ENCODE data around the gene CNTN4.
"Not testable (repeated sequence)": the region's sequence is repeated elsewhere in the genome, so short reads cannot be mapped to it uniquely, and the experiment has no call there.

Gene CNTN4

DNA sequence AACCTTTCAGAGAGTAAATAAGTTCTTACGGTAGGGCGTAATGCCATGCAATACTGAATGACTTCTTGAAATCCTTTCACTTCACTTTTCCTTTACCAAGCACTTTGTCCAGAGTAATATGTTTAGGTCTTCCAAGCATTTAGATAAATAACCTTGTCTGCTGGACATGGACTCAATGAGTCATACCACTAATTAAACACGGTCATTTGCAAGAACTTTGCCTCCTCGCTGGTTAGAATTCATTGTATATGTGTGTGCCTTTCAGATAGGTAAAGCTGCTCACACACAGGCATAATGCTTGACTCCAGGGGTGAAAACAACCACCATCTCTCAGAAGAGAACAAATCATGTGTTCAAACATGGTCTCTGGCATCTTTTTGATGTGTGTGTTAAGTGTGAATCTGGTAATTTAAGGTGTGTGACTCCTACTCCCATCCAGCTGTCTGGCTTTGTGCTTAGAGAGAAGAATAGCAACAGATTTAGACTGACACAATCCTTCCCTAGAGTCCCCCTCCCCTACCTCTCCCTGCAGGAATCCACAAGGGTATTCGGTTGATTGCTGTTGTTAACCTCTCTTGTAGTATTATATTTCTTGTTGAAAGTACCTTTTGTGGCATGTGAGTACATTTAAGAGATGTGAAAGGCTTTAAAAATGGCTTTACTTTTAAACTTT, 419.0 kb downstream of the CNTN4 start:
- no peak for DNase-seq
- Histone ChIP-seq H3K4me3 (ENCODE audit: low read depth, low read length) (no peak overlapping the region), H3K27me3 (replicated peaks) (no peaks in the 10 kb centered on the region), H3K36me3 (replicated peaks) (no peaks in the 10 kb centered on the region), H3K27ac (no peak overlapping the region)
- TF ChIP-seq, protein P1, sequence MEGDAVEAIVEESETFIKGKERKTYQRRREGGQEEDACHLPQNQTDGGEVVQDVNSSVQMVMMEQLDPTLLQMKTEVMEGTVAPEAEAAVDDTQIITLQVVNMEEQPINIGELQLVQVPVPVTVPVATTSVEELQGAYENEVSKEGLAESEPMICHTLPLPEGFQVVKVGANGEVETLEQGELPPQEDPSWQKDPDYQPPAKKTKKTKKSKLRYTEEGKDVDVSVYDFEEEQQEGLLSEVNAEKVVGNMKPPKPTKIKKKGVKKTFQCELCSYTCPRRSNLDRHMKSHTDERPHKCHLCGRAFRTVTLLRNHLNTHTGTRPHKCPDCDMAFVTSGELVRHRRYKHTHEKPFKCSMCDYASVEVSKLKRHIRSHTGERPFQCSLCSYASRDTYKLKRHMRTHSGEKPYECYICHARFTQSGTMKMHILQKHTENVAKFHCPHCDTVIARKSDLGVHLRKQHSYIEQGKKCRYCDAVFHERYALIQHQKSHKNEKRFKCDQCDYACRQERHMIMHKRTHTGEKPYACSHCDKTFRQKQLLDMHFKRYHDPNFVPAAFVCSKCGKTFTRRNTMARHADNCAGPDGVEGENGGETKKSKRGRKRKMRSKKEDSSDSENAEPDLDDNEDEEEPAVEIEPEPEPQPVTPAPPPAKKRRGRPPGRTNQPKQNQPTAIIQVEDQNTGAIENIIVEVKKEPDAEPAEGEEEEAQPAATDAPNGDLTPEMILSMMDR (IDR thresholded peaks at IDR 0.05; ENCODE audit: low read depth, low read length, missing control alignments): no peak
- in situ Hi-C loops (cut with HindIII; ENCODE audit: low pct_ligation_motif_present, low sequenced_read_pairs): no loop called here

DNA sequence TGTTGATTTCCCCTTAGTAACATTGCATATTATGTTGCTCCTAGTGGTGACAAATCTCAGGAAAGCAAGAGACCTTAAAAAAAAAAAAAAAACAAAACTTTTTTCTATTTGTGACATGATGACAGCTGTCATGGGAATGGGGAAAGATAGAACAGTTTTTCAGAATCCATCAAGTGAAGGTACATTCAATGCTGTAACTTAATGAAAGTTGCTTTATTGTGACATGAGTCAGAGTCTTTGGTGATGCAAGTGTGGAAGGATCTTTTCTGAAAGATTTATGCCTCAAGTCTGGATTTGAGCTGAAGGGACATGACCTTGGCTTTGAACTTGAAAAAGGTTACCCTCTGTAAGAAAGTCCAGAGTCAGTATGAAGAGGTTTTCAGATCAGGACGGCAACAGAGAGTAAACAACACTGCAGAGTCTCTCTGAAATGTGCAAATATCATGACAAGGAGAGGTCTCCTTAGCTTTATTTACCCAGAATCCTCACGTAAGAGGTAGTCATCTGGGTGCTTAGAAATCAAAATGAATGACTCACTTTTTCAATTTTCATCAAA, 424.7 kb downstream of the CNTN4 start:
- no peak for DNase-seq
- Histone ChIP-seq H3K4me3 (ENCODE audit: low read depth, low read length) (no peak overlapping the region), H3K27ac (no peak overlapping the region), H3K27me3 (replicated peaks) (no peaks in the 10 kb centered on the region), H3K36me3 (replicated peaks) (no peaks in the 10 kb centered on the region)
- in situ Hi-C loops (cut with HindIII; ENCODE audit: low pct_ligation_motif_present, low sequenced_read_pairs): no loop called here
- TF ChIP-seq, protein P1 (IDR thresholded peaks at IDR 0.05; ENCODE audit: low read depth, low read length, missing control alignments): no peak

DNA sequence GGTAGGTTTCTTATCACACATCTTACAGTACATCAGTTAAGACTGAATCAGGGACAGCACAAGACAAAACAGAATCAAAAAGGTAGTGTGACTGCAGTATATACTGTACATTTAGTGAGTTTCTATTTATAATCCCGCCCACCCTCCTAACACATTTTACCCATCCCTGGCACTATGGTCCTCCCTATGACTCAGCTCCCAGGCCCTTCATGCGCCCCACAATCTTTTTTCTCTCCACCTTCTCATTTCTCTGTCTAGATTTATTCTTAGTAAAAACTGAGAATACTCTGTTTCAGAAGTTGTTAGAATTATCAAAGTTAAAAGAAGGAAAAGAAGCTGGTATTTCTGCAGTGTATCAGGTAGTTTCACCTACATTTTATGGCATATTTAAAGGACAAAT, 427.3 kb downstream of the CNTN4 start:
- no peak overlapping the region for H3K27ac ChIP-seq
- no peak for DNase-seq
- TF ChIP-seq, protein P1 (IDR thresholded peaks at IDR 0.05; ENCODE audit: low read depth, low read length, missing control alignments): no peak
- in situ Hi-C loops (cut with HindIII; ENCODE audit: low pct_ligation_motif_present, low sequenced_read_pairs): no loop called here
- H3K36me3 ChIP-seq (replicated peaks): no peaks in the 10 kb centered on the region
- H3K4me3 ChIP-seq (ENCODE audit: low read depth, low read length): no peak overlapping the region
- no peaks in the 10 kb centered on the region for H3K27me3 ChIP-seq (replicated peaks)

DNA sequence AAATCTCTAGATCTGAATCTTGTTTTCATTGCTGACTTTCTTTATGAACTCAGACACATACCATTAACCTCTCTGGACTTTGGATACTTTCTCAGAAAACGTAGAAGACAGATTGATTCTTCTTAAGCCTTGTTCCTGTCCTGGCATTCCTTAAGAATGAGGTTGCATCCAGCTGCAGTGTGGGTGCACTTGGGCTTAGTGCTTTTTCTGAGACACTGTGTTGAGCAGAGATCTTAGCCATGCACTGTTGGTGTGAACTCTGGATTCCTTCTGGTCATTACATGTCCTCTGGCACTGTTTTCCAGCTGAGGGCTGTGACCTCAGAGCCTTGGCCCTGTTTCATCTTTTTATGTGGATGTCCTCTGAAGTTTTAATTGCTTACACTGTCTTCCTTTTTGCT, 428.3 kb downstream of the CNTN4 start:
- no peaks in the 10 kb centered on the region for H3K27me3 ChIP-seq (replicated peaks)
- in situ Hi-C loops (cut with HindIII; ENCODE audit: low pct_ligation_motif_present, low sequenced_read_pairs): no loop called here
- no peak overlapping the region for H3K27ac ChIP-seq
- no peaks in the 10 kb centered on the region for H3K36me3 ChIP-seq (replicated peaks)
- TF ChIP-seq, protein P1 (IDR thresholded peaks at IDR 0.05; ENCODE audit: low read depth, low read length, missing control alignments): no peak
- DNase-seq: no peak
- H3K4me3 ChIP-seq (ENCODE audit: low read depth, low read length): no peak overlapping the region

DNA sequence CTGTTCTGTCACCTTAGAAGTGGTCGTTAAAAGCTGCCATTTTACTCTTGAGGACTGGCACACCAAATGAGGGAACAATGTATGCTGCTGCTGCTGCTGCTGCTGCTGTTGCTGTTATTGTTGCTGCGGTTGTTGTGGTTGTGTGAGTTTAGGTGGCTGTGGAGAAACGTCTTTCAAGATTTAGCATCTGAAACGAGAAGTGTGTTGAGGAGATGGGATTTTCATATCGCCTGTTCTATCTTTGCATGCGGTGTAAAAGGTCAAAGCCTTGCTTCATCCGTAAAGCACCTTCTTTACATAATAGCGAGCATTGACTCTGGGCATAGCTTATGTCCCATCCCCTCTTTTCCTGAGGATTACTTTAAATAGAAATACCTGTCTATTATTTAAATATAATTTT, 428.7 kb downstream of the CNTN4 start:
- H3K27me3 ChIP-seq (replicated peaks); in situ Hi-C loops (cut with HindIII; ENCODE audit: low pct_ligation_motif_present, low sequenced_read_pairs); H3K36me3 ChIP-seq (replicated peaks); H3K4me3 ChIP-seq (ENCODE audit: low read depth, low read length); H3K27ac ChIP-seq; DNase-seq: not testable (repeated sequence)

DNA sequence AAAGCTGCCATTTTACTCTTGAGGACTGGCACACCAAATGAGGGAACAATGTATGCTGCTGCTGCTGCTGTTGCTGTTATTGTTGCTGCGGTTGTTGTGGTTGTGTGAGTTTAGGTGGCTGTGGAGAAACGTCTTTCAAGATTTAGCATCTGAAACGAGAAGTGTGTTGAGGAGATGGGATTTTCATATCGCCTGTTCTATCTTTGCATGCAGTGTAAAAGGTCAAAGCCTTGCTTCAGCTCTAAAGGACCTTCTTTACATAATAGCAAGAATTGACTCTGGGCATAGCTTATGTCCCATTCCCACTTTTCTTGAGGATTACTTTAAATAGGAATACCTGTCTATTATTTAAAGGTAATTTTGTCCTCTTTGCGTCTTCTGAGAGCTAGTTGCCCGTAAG, 436.1 kb downstream of the CNTN4 start:
- DNase-seq; H3K27ac ChIP-seq; H3K4me3 ChIP-seq (ENCODE audit: low read depth, low read length); H3K36me3 ChIP-seq (replicated peaks); in situ Hi-C loops (cut with HindIII; ENCODE audit: low pct_ligation_motif_present, low sequenced_read_pairs); H3K27me3 ChIP-seq (replicated peaks): not testable (repeated sequence)

DNA sequence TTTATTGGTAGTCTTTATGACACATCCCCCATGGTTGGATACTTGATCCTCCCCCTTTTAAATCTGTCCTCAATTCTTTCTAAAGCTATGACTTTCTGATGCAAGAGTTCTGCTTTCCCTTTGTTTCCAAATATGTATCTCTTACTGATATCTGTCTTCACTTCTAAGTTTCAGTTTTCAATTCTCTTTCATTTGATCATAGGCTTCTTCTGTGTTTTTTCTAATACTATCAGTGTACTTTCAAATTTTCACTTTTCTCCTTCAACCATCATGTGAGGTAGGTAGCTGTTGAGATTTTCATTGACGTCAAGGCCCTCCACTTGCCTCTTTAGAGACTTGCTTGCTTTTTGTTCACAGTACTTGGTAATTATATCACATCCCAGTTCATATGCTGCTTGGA, 436.5 kb downstream of the CNTN4 start:
- in situ Hi-C loops (cut with HindIII; ENCODE audit: low pct_ligation_motif_present, low sequenced_read_pairs): no loop called here
- H3K27ac ChIP-seq: no peak overlapping the region

More for the DNA sequence above, 436.5 kb downstream of the CNTN4 start:
- Histone ChIP-seq H3K36me3 (replicated peaks) (no peaks in the 10 kb centered on the region), H3K4me3 (ENCODE audit: low read depth, low read length) (no peak overlapping the region), H3K27me3 (replicated peaks) (no peaks in the 10 kb centered on the region)
- TF ChIP-seq, protein P1 (IDR thresholded peaks at IDR 0.05; ENCODE audit: low read depth, low read length, missing control alignments): no peak
- no peak for DNase-seq

All from brain microvascular endothelial cell (primary cell).